Fibroblast of peridontal ligament (primary cell): ENCODE measurements around the gene OR51B5.
"Not testable (repeated sequence)": the region's sequence is repeated elsewhere in the genome, so short reads cannot be mapped to it uniquely, and the experiment has no call there.

ENCODE experiments used
- DNase-seq: peaks from one replicate; pipeline ENCODE4 v3.0.0-alpha.2; 2010; ENCODE audit errors: extremely low read depth

The OR51B5 gene

DNA sequence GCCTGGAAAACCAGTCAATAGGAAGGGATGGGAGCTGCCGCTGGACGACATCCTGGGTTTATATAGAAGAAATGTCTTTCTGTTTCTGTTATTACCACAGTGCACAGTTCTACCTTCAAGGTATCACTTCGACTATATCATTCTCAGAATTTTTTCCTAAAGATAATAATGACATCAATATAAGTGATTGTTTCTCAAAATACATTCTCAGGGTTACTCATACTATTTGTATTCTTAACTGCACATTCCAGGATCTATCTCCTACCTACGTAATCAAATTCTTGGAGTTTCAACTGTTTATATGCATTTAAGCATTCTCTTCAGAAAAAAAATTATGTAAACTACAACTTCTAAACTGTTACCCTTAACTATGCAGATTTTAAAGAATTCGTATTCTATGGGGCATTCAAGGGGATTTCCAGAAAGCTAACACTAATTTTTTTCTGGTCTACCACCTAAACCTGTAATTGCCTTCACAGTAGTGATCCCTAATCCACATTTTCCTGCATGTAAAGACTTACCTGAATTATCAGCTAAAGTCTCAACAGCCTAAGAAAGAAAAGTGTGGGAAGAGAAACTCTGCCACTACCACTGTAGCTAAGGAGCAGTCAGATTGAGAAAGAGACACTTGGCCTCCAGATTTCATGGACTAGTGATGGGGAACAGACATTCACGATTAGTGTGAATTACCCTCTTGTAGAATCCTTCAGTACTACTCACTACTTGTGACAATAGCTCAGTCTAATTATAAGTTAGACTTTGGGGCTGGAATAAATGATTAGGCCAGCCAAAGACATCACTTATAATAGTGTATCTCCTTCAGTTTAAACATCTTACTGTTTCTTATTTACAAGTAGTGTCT lies at the start of gene OR51B5:
Gene OR51B5 (minus strand): TSS at position 51 of the 862 bp plus-strand sequence. CDS start 0 bp downstream, at position 51.
- DNase-seq: peak; percentile 13

DNA sequence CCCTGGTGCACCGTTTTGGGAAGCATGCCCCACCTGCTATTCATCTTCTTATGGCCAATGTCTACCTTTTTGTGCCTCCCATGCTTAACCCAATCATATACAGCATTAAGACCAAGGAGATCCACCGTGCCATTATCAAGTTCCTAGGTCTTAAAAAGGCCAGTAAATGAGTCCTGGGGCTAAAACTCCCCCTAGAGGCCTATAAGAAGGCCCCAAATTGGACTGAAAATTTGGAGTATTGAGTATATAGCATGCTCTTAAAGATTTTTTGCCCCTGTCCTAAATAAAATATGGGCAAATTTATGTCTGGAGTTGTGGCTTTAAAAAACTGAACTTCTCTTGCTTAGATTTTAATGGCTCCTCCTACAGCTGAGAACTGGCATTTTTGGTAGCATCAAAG lies 46.9 kb upstream of the OR51B5 start:
- DNase-seq: no peak

DNA sequence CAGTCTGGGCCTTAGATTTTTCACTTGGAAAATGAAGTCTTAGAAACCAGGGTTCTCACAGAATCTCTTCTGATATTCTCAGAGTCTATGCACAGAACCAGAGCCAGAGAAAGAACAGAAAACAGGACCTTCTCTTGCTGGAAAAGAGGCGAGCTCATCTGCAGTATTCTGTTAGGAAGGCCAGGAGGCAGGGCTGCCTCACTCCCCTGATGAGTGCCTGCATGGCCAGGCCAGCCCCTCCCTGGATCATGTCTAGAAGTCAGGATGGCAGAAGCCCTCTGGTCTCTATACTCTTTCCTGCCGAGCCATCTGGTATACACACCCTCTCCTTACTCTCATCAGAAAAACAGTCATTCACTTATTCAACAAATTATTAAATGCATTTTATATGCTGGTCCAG lies 41.0 kb upstream of the OR51B5 start:
- no peak for DNase-seq

DNA sequence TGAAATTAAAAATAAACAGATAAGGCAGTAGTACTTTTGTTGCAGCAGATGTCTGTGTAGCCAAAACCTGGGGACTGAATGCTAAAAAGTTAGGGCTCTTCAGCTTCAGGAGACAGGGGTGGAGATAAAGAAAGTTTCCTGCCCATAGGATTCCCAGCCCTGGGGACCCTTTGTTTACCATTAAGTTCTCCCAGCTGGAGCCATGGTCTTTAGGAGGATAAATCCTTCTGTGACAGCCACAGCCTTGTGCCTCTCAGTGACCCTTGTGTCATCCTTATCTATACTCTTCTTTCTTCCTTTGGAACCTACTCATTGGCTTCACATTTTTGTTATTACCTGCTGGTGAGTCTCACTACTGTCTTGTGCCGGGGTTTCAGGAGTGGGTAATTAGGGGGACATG lies 40.3 kb upstream of the OR51B5 start, which contains the start of gene OR51M1:
Gene OR51M1 (plus strand): TSS at position 237 of the 400 bp plus-strand sequence. CDS start 5,587 bp downstream, outside the sequence.
- no peak for DNase-seq

DNA sequence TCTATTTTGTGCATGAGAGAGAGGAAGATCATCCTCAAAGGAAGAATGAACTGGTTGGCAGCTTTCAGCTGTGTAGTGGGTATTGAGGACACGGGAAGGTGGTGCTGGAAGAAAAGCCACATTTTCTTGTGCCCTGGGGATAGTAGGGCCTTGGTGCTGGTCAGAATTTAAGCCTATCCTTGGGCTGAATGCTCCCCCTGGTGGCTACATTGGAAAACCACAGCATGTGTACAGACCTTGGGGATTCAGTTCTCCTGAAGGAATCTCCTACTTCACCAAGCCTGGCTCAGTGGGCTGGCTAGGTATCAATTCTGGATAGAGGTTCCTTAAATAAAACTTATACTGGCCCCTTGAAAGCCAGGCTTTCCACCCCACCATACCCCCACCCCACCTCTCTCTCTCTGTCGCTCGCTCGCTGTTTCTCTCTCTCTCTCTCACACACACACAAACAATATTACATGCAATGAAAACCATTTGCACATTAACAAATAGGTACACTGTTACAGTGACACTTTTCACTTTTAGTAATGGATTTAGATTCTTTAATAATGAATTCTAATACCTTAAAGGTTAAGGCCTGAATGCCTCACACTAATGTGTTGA lies 37.5 kb upstream of the OR51B5 start:
- peak; percentile 83 for DNase-seq

- DNase-seq: peak; percentile 83
These were observed 26.5 kb upstream of the OR51B5 start for GRCh38 chr11:5369789-5370188.

DNA sequence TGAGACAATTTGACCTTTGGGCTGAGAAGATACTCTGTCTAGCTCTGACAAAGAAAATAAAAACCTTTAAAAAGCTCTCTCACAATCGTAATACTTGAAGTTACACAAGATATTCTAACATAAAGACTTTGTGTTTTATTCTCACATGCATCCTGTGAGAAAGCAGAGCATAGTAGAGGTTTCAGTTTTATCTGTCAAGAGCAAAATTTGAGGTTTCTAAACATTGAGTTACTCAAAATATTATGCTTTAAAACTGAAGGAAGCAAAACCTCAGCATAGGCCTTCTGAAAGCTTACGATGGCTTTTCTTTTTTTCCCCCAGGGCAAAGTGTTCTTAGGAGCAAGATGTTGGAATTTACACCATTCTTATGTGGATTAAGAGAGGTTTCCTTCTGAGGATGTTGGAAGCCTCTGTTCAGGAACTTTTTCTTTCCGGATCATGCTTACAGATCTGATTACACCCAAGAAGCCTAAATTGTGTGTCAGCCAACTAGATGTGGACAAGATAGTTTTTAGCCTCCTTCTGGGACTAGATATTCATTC lies 25.2 kb upstream of the OR51B5 start:
- DNase-seq: peak; percentile 13

GRCh38 chr11:5367448-5368074 lies 24.2 kb upstream of the OR51B5 start:
- peak; percentile 75 for DNase-seq

- DNase-seq: peak; percentile 9
These were observed 23.5 kb upstream of the OR51B5 start for GRCh38 chr11:5366856-5367255.

DNA sequence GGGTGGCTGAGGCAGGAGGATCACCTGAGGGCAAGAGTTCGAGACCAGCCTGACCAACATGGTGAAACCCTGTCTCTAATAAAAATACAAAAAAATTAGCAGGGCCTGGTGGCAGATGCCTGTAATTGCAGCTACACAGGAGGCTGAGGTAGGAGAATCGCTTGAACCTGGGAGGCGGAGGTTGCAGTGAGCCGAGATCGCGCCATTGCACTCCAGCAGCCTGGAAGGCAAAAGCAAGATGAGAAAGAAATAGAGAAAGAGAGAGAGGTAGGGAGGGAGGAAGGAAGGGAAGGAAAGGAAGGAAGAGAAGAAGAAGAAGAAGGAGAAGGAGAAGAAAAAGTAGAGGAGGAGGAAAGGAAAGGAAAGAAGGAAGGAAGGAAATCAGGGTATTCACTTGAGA lies 23.0 kb upstream of the OR51B5 start:
- DNase-seq: not testable (repeated sequence)

GRCh38 chr11:5364214-5364613 lies 20.9 kb upstream of the OR51B5 start:
- DNase-seq: peak; percentile 85

DNA sequence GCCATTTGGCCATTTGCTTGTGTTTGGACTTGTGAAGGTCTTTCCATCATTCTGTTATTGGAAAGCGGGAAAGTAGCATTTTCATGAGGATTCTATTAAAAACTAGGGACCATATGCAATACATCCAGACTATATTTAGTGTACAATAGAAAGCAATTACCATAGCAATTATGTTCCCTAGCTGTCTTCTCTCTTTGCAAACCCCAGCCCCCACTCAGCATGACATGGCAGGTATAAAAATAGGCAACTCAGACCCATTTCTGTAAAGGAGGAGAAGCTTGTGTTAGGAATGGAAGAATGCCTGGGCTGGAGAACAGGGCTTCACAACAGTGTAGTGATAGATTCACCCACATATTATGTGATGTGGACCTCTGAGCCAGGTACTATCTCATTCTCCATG lies 20.4 kb upstream of the OR51B5 start:
- no peak for DNase-seq

- DNase-seq: no peak
These were observed 18.8 kb upstream of the OR51B5 start for GRCh38 chr11:5362017-5362625.

DNA sequence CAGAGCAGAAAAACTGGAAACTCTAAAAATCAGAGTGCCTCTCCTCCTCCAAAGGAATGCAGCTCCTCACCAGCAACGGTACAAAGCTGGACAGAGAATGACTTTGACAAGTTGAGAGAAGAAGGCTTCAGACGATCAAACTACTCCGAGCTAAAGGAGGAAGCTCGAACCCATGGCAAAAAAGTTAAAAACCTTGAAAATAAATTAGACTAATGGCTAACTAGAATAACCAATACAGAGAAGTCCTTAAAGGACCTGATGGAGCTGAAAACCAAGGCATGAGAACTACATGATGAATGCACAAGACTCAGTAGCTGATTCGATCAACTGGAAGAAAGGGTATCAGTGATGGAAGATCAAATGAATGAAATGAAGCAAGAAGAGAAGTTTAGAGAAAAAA lies 12.7 kb upstream of the OR51B5 start:
- DNase-seq: not testable (repeated sequence)

DNA sequence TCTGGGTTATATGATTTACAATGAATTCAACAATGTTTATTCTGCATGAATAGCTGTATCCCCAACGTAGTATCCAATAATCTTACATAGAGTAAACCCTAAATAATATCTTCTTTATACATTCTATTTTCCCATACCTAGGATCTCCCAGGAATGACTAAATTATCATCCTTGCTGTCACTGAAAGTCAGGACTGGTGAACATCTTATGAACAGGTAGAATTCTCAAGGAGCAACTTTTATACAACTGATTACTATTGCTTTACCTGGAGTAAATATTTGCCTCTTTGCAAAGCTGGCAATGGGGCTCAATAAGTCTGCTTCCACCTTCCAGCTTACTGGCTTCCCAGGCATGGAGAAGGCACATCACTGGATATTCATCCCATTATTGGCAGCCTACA lies 7.9 kb upstream of the OR51B5 start, which contains the start of gene OR51B6:
Gene OR51B6 (plus strand): TSS at position 301 of the 400 bp plus-strand sequence. CDS start 0 bp downstream, at position 301.
- no peak for DNase-seq

GRCh38 chr11:5349550-5349949 lies 6.2 kb upstream of the OR51B5 start:
- DNase-seq: no peak

DNA sequence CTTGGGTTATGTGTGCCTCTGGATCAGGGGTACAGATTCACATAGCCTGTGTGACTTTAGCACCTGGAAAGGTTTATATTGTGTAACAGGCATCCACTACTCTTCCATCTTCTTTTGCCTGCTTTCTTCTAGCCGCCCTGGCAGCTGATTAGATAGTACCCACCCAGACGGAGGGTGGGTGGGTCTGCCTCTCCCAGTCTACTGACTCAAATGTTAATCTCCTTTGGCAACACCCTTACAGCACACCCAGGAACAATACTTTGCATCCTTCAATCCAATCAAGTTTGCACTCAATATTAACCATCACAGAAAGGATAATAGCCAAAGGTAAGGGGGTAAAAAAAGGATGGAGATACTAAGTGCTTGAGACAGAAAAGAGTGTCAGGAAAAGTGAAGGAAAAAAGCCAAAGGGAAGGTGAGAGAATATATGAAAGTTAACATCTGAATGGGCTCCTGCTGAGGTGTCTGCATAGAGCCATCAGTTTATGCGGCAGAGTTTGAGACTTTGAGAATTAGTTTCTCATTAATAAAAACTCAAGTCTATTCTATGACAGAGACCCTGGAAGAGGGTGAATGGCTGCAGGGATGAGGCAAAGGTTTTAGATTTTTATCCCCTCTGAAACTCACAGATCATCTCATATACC lies 5.3 kb upstream of the OR51B5 start:
- DNase-seq: no peak

DNA sequence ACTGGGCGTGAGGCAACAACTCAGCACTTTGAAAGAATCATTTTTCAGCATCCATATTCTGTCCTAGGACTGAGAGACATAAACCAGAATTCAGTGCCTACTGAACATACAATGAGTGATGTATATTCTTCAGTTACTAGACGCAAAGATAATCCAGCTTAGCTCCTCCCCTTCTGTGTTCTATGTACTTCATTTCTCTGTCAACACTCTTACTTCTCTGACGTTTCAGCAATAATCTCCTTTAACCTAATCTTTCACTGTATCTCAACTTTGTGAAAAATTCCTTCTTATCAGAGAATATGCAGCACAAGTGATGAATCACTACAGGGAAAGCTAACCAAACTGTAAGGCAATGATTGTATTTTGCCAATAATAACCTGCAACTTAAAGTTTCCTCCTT lies 2.5 kb upstream of the OR51B5 start:
- DNase-seq: no peak

GRCh38 chr11:5339771-5340322 lies 3.5 kb downstream of the OR51B5 start:
- no peak for DNase-seq

GRCh38 chr11:5337253-5337652 lies 6.1 kb downstream of the OR51B5 start:
- DNase-seq: not testable (repeated sequence)

- peak; percentile 47 for DNase-seq
These were observed 7.0 kb downstream of the OR51B5 start for GRCh38 chr11:5336331-5336730.
